Lower leg skin (tissue), 4 donors: Measurements from ENCODE around the gene CHL1. TPM values are rescaled to one million over a fixed set of nuclear protein-coding genes. Genes with fewer than 3 reads are reported as not detected.

Source experiments
- DNase-seq, 2 donors: peaks; one replicate each; pipeline ENCODE4 v3.0.0-alpha.2; 2019; ENCODE audit warnings: low spot score in 2 of 2
- H3K4me3 ChIP-seq: fragments of 200-600 bp; sonication (generic); 2 replicates; pipeline ENCODE4 v1.5.1; 2017; ENCODE audit warnings: mild to moderate bottlenecking, low read depth; ENCODE audit not compliant: poor library complexity, severe bottlenecking
- POLR2A ChIP-seq, 2 donors: fragments of 450-650 bp; IDR thresholded peaks; one replicate each; pipeline ENCODE4 v1.6.1; 2016 to 2017; ENCODE audit warnings: antibody characterized with exemption in 2 of 2, mild to moderate bottlenecking in 1 of 2, moderate library complexity in 1 of 2
- WGBS, 2 donors: methylation state at CpG; one replicate each; pipeline ENCODE4 v1.1.5; 2018; 5-methylcytosine and 5-hydroxymethylcytosine counted together
- intact Hi-C: fragments of 100-400 bp; cut with DNase I; formaldehyde crosslinking; loops from one replicate; pipeline ENCODE4 v1.15.0; 2023; ENCODE audit warnings: low total_unique reads
- total RNA-seq, 4 donors: library from RNA; depleted of rRNA; stranded (reverse); fragments of >200 nt; gene quantifications; one replicate each; pipeline ENCODE4 v1.1.0, GENCODE V29; 2016
- TF ChIP-seq, protein P1 (sequence below), 3 donors: fragments of 450-650 bp; IDR thresholded peaks; one replicate each; pipeline ENCODE4 v1.5.1; 2016; ENCODE audit warnings: antibody characterized with exemption in 3 of 3, mild to moderate bottlenecking in 3 of 3, moderate library complexity in 2 of 3

CHL1 gene
- total RNA-seq, 4 donors from 2014 or later = 32.7 to 53.1 (median 42.9) TPM

DNA sequence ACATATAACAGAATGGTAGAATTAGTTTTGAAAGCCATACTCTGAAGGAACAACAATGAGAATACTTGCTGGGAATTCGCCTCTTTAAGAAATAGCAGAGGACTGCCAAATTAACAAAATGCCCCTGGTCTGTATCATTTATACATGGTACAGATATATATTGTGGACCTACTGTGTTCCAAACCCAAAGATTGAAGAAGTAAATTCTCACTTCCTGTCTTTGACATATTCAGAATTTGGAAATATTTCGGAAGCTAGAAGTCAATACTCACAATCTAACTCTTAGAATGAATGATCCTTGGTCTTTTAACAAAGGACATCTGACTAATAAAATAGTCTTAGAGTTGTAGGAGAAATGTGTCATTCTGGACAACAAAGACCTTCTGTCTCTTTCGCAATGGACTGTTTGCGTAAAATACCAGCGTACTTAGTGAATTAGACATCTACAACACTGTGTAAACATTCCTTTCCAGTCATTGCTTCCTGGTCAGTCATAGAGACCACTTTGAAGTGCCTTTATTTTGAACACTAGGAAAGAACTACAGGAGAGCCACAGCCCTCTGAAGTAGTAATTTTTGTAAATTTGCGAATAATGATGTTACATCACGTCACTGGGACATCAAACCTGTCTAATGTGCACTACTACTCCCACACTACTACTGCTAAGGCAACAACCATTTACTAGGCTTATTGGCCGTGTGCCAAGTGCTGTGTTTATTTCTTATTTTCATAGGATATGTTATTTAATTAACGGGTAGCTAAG, 68.0 kb downstream of the CHL1 start:
- DNase-seq = no peak
- intact Hi-C loops = no loop called here
- 76% methylated on average over 9 of the region's 9 CpGs for whole genome bisulfite sequencing, 2 donors

GRCh38 chr3:267101-267500, 70.5 kb downstream of the CHL1 start:
- intact Hi-C loops = no loop called here
- DNase-seq = no peak
- WGBS, 2 donors = 100% methylated on average over 1 of the region's 1 CpG
- H3K4me3 ChIP-seq = no peak overlapping the region
- TF ChIP-seq, protein P1, sequence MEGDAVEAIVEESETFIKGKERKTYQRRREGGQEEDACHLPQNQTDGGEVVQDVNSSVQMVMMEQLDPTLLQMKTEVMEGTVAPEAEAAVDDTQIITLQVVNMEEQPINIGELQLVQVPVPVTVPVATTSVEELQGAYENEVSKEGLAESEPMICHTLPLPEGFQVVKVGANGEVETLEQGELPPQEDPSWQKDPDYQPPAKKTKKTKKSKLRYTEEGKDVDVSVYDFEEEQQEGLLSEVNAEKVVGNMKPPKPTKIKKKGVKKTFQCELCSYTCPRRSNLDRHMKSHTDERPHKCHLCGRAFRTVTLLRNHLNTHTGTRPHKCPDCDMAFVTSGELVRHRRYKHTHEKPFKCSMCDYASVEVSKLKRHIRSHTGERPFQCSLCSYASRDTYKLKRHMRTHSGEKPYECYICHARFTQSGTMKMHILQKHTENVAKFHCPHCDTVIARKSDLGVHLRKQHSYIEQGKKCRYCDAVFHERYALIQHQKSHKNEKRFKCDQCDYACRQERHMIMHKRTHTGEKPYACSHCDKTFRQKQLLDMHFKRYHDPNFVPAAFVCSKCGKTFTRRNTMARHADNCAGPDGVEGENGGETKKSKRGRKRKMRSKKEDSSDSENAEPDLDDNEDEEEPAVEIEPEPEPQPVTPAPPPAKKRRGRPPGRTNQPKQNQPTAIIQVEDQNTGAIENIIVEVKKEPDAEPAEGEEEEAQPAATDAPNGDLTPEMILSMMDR (IDR thresholded peaks at IDR 0.05) = no peak
- no peak for TF ChIP-seq POLR2A (IDR thresholded peaks at IDR 0.05)

More for the DNA sequence above, 68.0 kb downstream of the CHL1 start:
- TF ChIP-seq, protein P1 (IDR thresholded peaks at IDR 0.05) = no peak
- no peak for TF ChIP-seq POLR2A (IDR thresholded peaks at IDR 0.05)
- H3K4me3 ChIP-seq = no peak overlapping the region

DNA sequence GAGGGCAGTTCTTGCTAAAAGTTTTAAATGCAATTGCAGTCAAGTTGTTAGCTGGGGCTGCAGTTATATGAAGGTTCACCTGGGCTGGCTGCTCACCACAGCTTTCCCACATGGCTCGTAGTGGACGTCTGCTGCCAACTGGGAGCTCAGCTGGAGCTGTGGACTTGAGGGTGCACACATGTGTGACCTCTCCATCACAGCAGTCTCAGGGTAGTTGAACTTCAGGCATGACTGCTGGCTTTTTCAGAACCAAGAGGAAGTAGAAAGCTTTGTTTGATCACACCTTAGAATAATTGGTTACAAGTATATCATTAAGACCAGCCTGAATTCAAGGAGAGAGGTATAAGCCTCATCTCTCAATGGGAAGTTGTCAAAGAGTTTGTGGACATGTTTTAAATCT, 74.1 kb downstream of the CHL1 start:
- 81 to 90% methylated on average over 2 of the region's 2 CpGs for WGBS, 2 donors
- H3K4me3 ChIP-seq = no peak overlapping the region
- DNase-seq = no peak
- TF ChIP-seq, protein P1 (IDR thresholded peaks at IDR 0.05) = no peak
- TF ChIP-seq POLR2A (IDR thresholded peaks at IDR 0.05) = no peak
- intact Hi-C loops = no loop called here

GRCh38 chr3:274927-275326, 78.4 kb downstream of the CHL1 start:
- no peak for DNase-seq
- TF ChIP-seq, protein P1 (IDR thresholded peaks at IDR 0.05) = no peak
- TF ChIP-seq POLR2A (IDR thresholded peaks at IDR 0.05) = no peak
- 74 to 79% methylated on average over 2 of the region's 2 CpGs for WGBS, 2 donors
- no peak overlapping the region for H3K4me3 ChIP-seq
- intact Hi-C loops = no loop called here

DNA sequence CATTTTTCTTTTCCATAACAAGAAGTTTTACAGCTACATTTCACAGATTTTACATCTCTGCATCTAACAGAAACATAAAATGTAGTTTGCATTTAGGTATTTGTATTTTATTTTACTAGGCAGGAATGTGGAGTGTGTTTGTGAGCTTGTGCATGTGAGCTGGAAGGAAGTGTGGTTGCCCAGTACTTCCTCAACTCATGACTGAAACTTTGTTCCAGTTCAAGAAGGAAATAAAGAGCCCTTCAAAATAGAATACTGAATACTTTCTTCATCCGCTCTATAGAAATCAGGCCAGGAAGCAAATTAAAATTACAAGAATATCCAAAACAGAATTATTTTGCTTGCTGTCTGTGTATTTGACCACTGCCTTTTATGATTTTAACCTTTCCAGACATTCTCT, 81.3 kb downstream of the CHL1 start:
- TF ChIP-seq, protein P1 (IDR thresholded peaks at IDR 0.05) = no peak
- TF ChIP-seq POLR2A (IDR thresholded peaks at IDR 0.05) = no peak
- intact Hi-C loops = no loop called here
- no peak for DNase-seq
- WGBS, 2 donors = 44 to 66% methylated on average over 1 of the region's 1 CpG
- H3K4me3 ChIP-seq = no peak overlapping the region
